Measurements from ENCODE around the gene LHX3.

- no peak for TF ChIP-seq CTCF (IDR thresholded peaks at IDR 0.05)
- TF ChIP-seq POLR2A (IDR thresholded peaks at IDR 0.05) = no peak
Observed at GRCh38 chr9:136231478-136232297, 26.8 kb upstream of the LHX3 start.
